ENCODE results near the gene ALK. TPM values are rescaled to one million over a fixed set of nuclear protein-coding genes. Genes with fewer than 3 reads are reported as not detected.
"Not testable (repeated sequence)": the region's sequence is repeated elsewhere in the genome, so short reads cannot be mapped to it uniquely, and the experiment has no call there.

The ALK gene
- total RNA-seq, 4 donors from 2014 or later = 0.19 TPM; not detected in 3

DNA sequence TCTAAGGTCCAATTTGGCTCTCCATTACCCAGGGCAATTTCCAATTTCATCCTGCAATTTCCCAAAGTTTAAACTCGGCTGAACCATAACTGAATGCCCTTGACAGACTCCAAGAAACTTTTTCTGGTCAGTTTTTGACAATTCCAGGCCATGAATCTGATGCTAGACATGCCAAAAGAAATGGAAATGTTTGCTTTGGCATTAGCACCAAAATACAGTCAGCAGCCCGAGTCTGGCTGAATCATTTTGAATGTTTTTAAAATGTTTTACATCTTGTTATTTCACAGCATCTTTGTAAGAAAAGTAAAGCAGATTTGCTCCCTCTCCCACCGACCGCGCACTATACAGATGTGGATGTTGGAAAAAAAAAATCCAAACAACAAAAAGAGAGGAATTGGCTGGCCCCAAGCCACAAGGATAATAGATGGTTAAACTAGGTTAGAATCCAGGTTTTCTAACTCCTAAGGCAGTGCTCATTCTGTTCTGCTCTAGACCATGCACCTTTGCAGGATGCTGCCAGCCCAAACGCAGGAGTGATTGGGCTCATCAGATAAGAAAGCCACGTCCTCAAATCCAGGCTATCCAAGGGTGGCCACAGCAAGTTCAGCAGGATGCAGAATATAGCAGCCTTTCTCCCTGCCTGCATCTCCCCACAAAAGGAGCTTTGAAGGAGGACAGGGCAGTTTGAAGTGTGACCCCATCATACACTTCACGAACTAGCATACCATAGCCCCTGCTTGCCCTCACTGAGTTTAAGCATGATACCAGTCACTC, 167.5 kb downstream of the ALK start:
- no peak overlapping the region for H3K4me3 ChIP-seq
- TF ChIP-seq, protein P1, sequence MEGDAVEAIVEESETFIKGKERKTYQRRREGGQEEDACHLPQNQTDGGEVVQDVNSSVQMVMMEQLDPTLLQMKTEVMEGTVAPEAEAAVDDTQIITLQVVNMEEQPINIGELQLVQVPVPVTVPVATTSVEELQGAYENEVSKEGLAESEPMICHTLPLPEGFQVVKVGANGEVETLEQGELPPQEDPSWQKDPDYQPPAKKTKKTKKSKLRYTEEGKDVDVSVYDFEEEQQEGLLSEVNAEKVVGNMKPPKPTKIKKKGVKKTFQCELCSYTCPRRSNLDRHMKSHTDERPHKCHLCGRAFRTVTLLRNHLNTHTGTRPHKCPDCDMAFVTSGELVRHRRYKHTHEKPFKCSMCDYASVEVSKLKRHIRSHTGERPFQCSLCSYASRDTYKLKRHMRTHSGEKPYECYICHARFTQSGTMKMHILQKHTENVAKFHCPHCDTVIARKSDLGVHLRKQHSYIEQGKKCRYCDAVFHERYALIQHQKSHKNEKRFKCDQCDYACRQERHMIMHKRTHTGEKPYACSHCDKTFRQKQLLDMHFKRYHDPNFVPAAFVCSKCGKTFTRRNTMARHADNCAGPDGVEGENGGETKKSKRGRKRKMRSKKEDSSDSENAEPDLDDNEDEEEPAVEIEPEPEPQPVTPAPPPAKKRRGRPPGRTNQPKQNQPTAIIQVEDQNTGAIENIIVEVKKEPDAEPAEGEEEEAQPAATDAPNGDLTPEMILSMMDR (IDR thresholded peaks at IDR 0.05) = no peak
- no peak for TF ChIP-seq POLR2A (IDR thresholded peaks at IDR 0.05)
- no peaks in the 10 kb centered on the region for H3K9me3 ChIP-seq
- no peaks in the 10 kb centered on the region for H3K36me3 ChIP-seq
- peaks cover 0 to under 1% (median 0%) of the 10 kb centered on the region in 3 donors for H3K4me1 ChIP-seq
- H3K27ac ChIP-seq = no peak overlapping the region
- 50 to 51% methylated on average over 7 of the region's 8 CpGs for WGBS, 2 donors
- intact Hi-C loops (cut with DNase I) = no loop called here
- DNase-seq = no peak
- H3K27me3 ChIP-seq = peaks cover 0 to 81% (median 0%) of the 10 kb centered on the region in 4 donors

DNA sequence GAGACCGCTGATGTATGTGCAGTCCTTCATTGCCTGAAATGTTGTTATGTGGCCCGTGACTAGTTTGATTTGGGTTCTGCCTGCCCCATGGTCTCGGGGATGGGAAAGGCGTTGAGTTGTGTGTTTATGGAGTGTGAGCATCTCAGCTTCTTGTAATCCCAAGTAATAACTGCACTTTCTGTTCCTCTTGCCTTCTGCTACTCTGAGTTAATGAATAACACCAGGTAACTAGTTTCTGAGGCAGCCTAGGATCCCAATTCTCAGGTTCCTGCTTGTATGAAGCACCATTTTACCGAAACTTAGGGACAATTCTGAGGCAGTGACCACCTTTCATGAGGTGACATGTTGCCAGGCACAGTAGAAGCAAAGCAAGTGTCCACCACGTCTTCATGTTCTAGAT, 170.0 kb downstream of the ALK start:
- TF ChIP-seq, protein P1 (IDR thresholded peaks at IDR 0.05) = no peak
- TF ChIP-seq POLR2A (IDR thresholded peaks at IDR 0.05) = no peak
- 88% methylated on average over 6 of the region's 6 CpGs for WGBS, 2 donors
- intact Hi-C loops (cut with DNase I) = no loop called here

DNA sequence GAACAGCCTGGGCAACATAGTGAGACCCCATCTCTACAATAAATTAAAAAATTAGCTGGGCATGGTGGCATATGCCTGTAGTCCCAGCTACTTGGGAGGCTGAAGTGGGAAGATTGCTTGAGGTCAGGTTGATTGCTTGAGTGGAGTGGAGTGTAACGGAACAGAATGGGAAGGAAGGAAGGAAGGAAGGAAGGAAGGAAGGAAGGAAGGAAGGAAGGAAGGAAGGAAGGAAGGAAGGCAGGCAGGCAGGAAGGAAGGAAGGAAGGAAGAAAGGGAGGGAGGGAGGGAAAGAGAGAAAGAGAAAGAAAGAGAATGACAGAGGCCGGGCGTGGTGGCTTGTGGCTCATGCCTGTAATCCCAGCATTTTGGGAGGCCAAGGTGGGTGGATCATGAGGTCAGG, 170.9 kb downstream of the ALK start:
- H3K4me1 ChIP-seq, H3K36me3 ChIP-seq: not testable (repeated sequence)
- 90 to 93% methylated on average over 3 of the region's 3 CpGs for WGBS, 2 donors

More for the DNA sequence above, 170.0 kb downstream of the ALK start:
- Histone ChIP-seq H3K27me3 (peaks cover 0 to 75% (median 0%) of the 10 kb centered on the region in 4 donors), H3K4me3 (no peak overlapping the region), H3K9me3 (no peaks in the 10 kb centered on the region), H3K4me1 (peaks cover 0 to 6% (median 0%) of the 10 kb centered on the region in 3 donors), H3K36me3 (no peaks in the 10 kb centered on the region), H3K27ac (no peak overlapping the region)
- no peak for DNase-seq

DNA sequence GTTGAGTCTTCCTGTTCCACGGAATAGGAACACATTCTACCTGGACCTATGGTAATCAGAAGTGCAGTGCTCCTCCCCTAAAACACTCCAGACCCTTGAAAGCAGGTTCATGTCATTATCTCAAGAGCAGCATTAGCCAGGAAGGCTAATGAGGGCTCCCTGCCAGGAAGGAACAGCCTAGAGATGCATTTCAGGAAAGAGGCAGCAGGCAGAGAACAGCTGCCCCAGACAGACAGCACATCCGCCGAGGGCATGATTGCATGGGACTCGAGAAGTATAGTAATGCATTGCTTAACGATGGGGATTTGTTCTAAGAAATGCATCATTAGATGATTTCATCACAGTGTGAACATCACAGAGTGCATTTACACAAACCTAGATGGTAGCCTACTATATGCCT, 171.5 kb downstream of the ALK start:
- TF ChIP-seq, protein P1 (IDR thresholded peaks at IDR 0.05) = no peak
- no peak for TF ChIP-seq POLR2A (IDR thresholded peaks at IDR 0.05)
- H3K27me3 ChIP-seq = peaks cover 0 to 77% (median 0%) of the 10 kb centered on the region in 4 donors
- 63 to 87% methylated on average over 4 to 5 of the region's 5 CpGs for WGBS, 2 donors
- H3K4me3 ChIP-seq = no peak overlapping the region
- H3K36me3 ChIP-seq = no peaks in the 10 kb centered on the region
- H3K4me1 ChIP-seq = peaks cover 0 to 6% (median 0%) of the 10 kb centered on the region in 3 donors
- intact Hi-C loops (cut with DNase I) = no loop called here
- H3K27ac ChIP-seq = no peak overlapping the region
- H3K9me3 ChIP-seq = no peaks in the 10 kb centered on the region
- DNase-seq = no peak

More for the DNA sequence above, 170.9 kb downstream of the ALK start:
- H3K27me3 ChIP-seq = peaks cover 0 to 77% (median 0%) of the 10 kb centered on the region in 4 donors
- H3K4me3 ChIP-seq; DNase-seq; H3K27ac ChIP-seq; H3K9me3 ChIP-seq; intact Hi-C loops (cut with DNase I): not testable (repeated sequence)

DNA sequence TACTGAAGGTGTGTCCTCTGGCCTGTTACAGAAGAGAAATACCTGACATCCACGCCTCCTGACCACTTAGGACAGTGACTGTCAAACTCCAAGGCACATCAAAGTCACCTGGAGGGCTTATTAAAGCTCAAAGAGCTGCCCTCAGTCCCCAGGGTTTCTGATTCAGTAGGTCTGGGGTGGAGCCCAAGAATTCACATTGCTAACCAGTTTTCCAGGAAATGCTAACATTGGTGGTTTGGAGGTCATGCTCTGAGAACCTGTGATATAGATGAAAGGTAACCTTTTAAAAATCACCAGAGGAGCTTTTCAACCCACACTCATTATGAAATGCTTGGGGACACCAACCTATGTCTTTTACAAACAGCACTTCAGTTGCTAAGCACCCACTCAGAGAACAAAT, 172.3 kb downstream of the ALK start:
- DNase-seq = no peak
- Histone ChIP-seq H3K27ac (no peak overlapping the region), H3K4me3 (no peak overlapping the region), H3K27me3 (peaks cover 0 to 77% (median 0%) of the 10 kb centered on the region in 4 donors), H3K9me3 (no peaks in the 10 kb centered on the region), H3K4me1 (peaks cover 0 to 6% (median 0%) of the 10 kb centered on the region in 3 donors), H3K36me3 (no peaks in the 10 kb centered on the region)
- intact Hi-C loops (cut with DNase I) = no loop called here
- TF ChIP-seq, protein P1 (IDR thresholded peaks at IDR 0.05) = no peak
- no peak for TF ChIP-seq POLR2A (IDR thresholded peaks at IDR 0.05)
- WGBS, 2 donors = 83 to 86% methylated on average over 1 of the region's 1 CpG
